ENCODE results near the gene CEP112. TPM values are rescaled to one million over a fixed set of nuclear protein-coding genes. Genes with fewer than 3 reads are reported as not detected.

The CEP112 gene
- total and polyA plus RNA-seq, 10 of the 15 experiments (the other 5 are each of a cell fraction or from before 2014, with no cell fraction given): 0.11 to 3.8 (median 0.32) TPM; not detected in 1

- TF ChIP-seq YBX1 (IDR thresholded peaks at IDR 0.05): no peak
- TF ChIP-seq POU2F2 (IDR thresholded peaks at IDR 0.05; ENCODE audit: borderline replicate concordance, low read depth, low read length): no peak
- TF ChIP-seq MYB (IDR thresholded peaks at IDR 0.05; ENCODE audit: borderline replicate concordance, low read depth, low read length): no peak
- no peak for TF ChIP-seq HDAC2 (IDR thresholded peaks at IDR 0.05)
- TF ChIP-seq, protein P1, sequence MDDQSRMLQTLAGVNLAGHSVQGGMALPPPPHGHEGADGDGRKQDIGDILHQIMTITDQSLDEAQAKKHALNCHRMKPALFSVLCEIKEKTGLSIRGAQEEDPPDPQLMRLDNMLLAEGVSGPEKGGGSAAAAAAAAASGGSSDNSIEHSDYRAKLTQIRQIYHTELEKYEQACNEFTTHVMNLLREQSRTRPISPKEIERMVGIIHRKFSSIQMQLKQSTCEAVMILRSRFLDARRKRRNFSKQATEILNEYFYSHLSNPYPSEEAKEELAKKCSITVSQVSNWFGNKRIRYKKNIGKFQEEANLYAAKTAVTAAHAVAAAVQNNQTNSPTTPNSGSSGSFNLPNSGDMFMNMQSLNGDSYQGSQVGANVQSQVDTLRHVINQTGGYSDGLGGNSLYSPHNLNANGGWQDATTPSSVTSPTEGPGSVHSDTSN (IDR thresholded peaks at IDR 0.05; ENCODE audit: insufficient replicate concordance, low read depth, low read length): no peak
- no peak for TF ChIP-seq MEF2A (IDR thresholded peaks at IDR 0.05; ENCODE audit: insufficient read depth, low read depth, low read length)
- no peak for TF ChIP-seq CBX5 (IDR thresholded peaks at IDR 0.05; ENCODE audit: low read depth)
- no peak for TF ChIP-seq EGR1 (IDR thresholded peaks at IDR 0.05; ENCODE audit: borderline replicate concordance in 1 of 2, low read depth in 2 of 2, low read length in 2 of 2)
- TF ChIP-seq, protein P2, sequence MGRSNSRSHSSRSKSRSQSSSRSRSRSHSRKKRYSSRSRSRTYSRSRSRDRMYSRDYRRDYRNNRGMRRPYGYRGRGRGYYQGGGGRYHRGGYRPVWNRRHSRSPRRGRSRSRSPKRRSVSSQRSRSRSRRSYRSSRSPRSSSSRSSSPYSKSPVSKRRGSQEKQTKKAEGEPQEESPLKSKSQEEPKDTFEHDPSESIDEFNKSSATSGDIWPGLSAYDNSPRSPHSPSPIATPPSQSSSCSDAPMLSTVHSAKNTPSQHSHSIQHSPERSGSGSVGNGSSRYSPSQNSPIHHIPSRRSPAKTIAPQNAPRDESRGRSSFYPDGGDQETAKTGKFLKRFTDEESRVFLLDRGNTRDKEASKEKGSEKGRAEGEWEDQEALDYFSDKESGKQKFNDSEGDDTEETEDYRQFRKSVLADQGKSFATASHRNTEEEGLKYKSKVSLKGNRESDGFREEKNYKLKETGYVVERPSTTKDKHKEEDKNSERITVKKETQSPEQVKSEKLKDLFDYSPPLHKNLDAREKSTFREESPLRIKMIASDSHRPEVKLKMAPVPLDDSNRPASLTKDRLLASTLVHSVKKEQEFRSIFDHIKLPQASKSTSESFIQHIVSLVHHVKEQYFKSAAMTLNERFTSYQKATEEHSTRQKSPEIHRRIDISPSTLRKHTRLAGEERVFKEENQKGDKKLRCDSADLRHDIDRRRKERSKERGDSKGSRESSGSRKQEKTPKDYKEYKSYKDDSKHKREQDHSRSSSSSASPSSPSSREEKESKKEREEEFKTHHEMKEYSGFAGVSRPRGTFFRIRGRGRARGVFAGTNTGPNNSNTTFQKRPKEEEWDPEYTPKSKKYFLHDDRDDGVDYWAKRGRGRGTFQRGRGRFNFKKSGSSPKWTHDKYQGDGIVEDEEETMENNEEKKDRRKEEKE (IDR thresholded peaks at IDR 0.05): no peak
- TF ChIP-seq PAX8 (IDR thresholded peaks at IDR 0.05): no peak
Observed at GRCh38 chr17:66227212-66228045, 35.5 kb upstream of the CEP112 start (continued).

Data from GM12878 (cell line).